Motor neuron (in vitro differentiated cells): ENCODE measurements around the gene LY6G5B. TPM values are rescaled to one million over a fixed set of nuclear protein-coding genes. Genes with fewer than 3 reads are reported as not detected.

ENCODE experiments used
- ATAC-seq, 8 experiments: fragments of 200-7000 bp; cut with Tn5 transposase; replicated peaks in 6 of 8; 2 replicates each; pipeline ENCODE4 v1.8.0; 2021; ENCODE audit warnings: mild to moderate bottlenecking in 8 of 8, moderate library complexity in 8 of 8
- H3K27ac ChIP-seq, 2 donors: fragments of 250-450 bp; sonication (Bioruptor Pico); 2 replicates each; pipeline ENCODE4 v1.9.0; 2021; ENCODE audit warnings: antibody characterized with exemption in 2 of 2, mild to moderate bottlenecking in 2 of 2, moderate library complexity in 1 of 2
- H3K4me1 ChIP-seq, 2 donors: fragments of 250-450 bp; sonication (Bioruptor Pico); replicated peaks in 1 of 2; 2 replicates each; pipeline ENCODE4 v1.6.1; 2021; ENCODE audit warnings: antibody characterized with exemption in 2 of 2, mild to moderate bottlenecking in 2 of 2, moderate library complexity in 1 of 2
- H3K4me3 ChIP-seq, 5 donors: fragments of 250-450 bp; sonication (Bioruptor Pico); 2 replicates each; pipeline ENCODE4 v1.9.0; 2021; ENCODE audit warnings: antibody characterized with exemption in 5 of 5, mild to moderate bottlenecking in 5 of 5, moderate library complexity in 4 of 5
- WGBS, 10 experiments: fragments of 450-650 bp; shearing (Covaris generic); methylation state at CpG; one replicate each; pipeline ENCODE4 v1.0.0; 2022; 5-methylcytosine and 5-hydroxymethylcytosine counted together
- in situ Hi-C, 9 experiments: fragments of 400-800 bp; cut with MboI; loops; one replicate each; pipeline ENCODE4 v1.15.0; 2021; ENCODE audit warnings: low sequenced_read_pairs in 9 of 9, low pct_unique_long_range_greater_than_20kb in 2 of 9; ENCODE audit not compliant: unreplicated experiment in 9 of 9
- total RNA-seq, 8 experiments: library from RNA; unstranded; fragments of 300-600 nt; gene quantifications; 2 replicates each; pipeline versions ENCODE4 v1.2.3 to v1.2.4, GENCODE V29; 2022

Gene LY6G5B
- total RNA-seq, 8 experiments from 2014 or later: 3.0 to 20.9 (median 6.3) TPM

GRCh38 chr6:31689249-31690110, 19.7 kb downstream of the LY6G5B start:
- no peaks in the 10 kb centered on the region for H3K4me1 ChIP-seq
- no peak overlapping the region for H3K4me3 ChIP-seq
- 40 to 100% (median 94%) methylated on average over 1 to 3 of the region's 11 CpGs; no CpG with 5 or more reads in 4 of the 10 experiments for WGBS, 10 experiments
- peak in 1 of 8 experiments; percentile 59 for ATAC-seq
- in situ Hi-C loops: loop anchor here in 1 of 9 experiments (25.0 kb wide), 1 partner anchor 273 kb away; the partner anchor contains the start of genes DXO, NELFE and SKIC2
- no peak overlapping the region for H3K27ac ChIP-seq

GRCh38 chr6:31690231-31691077, 20.7 kb downstream of the LY6G5B start:
- 20 to 95% (median 81%) methylated on average over 1 to 7 of the region's 10 CpGs; no CpG with 5 or more reads in 3 of the 10 experiments for WGBS, 10 experiments
- no peak overlapping the region for H3K4me3 ChIP-seq
- in situ Hi-C loops: loop anchor here in 1 of 9 experiments (25.0 kb wide), 1 partner anchor 272 kb away; the partner anchor contains the start of genes DXO, NELFE and SKIC2
- no peak overlapping the region for H3K27ac ChIP-seq
- H3K4me1 ChIP-seq: no peaks in the 10 kb centered on the region
- ATAC-seq: peak in 1 of 8 experiments; percentile 24

- no peak for ATAC-seq
- Histone ChIP-seq H3K4me3 (no peak overlapping the region), H3K4me1 (no peaks in the 10 kb centered on the region), H3K27ac (no peak overlapping the region)
- in situ Hi-C loops: loop anchor here in 1 of 9 experiments (25.0 kb wide), 1 partner anchor 271 kb away; the partner anchor contains the start of genes DXO, NELFE and SKIC2
- WGBS, 10 experiments: 67 to 100% (median 100%) methylated on average over 1 to 5 of the region's 6 CpGs; no CpG with 5 or more reads in 3 of the 10 experiments
Observed at GRCh38 chr6:31691078-31691463, 21.3 kb downstream of the LY6G5B start.

- in situ Hi-C loops: loop anchor here in 1 of 9 experiments (25.0 kb wide), 1 partner anchor 271 kb away; the partner anchor contains the start of genes DXO, NELFE and SKIC2
- Histone ChIP-seq H3K27ac (no peak overlapping the region), H3K4me1 (no peaks in the 10 kb centered on the region), H3K4me3 (no peak overlapping the region)
- ATAC-seq: no peak
- WGBS, 10 experiments: 100% methylated on average over 1 to 3 of the region's 12 CpGs; no CpG with 5 or more reads in 8 of the 10 experiments
Observed at GRCh38 chr6:31691564-31692108, 21.9 kb downstream of the LY6G5B start.

- H3K4me3 ChIP-seq: no peak overlapping the region
- 73 to 100% (median 90%) methylated on average over 1 to 3 of the region's 4 CpGs; no CpG with 5 or more reads in 2 of the 10 experiments for WGBS, 10 experiments
- ATAC-seq: no peak
- in situ Hi-C loops: loop anchor here in 1 of 9 experiments (25.0 kb wide), 1 partner anchor 270 kb away; the partner anchor contains the start of genes DXO, NELFE and SKIC2
- no peak overlapping the region for H3K27ac ChIP-seq
- H3K4me1 ChIP-seq: no peaks in the 10 kb centered on the region
Observed at GRCh38 chr6:31692353-31692752, 22.6 kb downstream of the LY6G5B start.

GRCh38 chr6:31692886-31693285, 23.1 kb downstream of the LY6G5B start:
- in situ Hi-C loops: loop anchor here in 1 of 9 experiments (25.0 kb wide), 1 partner anchor 269 kb away; the partner anchor contains the start of genes DXO, NELFE and SKIC2
- H3K27ac ChIP-seq: no peak overlapping the region
- 61 to 100% (median 86%) methylated on average over 1 to 7 of the region's 9 CpGs; no CpG with 5 or more reads in 1 of the 10 experiments for WGBS, 10 experiments
- no peak overlapping the region for H3K4me3 ChIP-seq
- no peaks in the 10 kb centered on the region for H3K4me1 ChIP-seq
- no peak for ATAC-seq

- WGBS, 10 experiments: 82 to 100% (median 92%) methylated on average over 1 to 3 of the region's 6 CpGs; no CpG with 5 or more reads in 4 of the 10 experiments
- Histone ChIP-seq H3K4me1 (no peaks in the 10 kb centered on the region), H3K27ac (no peak overlapping the region), H3K4me3 (no peak overlapping the region)
- in situ Hi-C loops: loop anchor here in 1 of 9 experiments (25.0 kb wide), 1 partner anchor 269 kb away; the partner anchor contains the start of genes DXO, NELFE and SKIC2
- ATAC-seq: no peak
Observed at GRCh38 chr6:31693535-31693934, 23.8 kb downstream of the LY6G5B start.

- H3K4me1 ChIP-seq: peaks cover 10% of the 10 kb centered on the region in 2 donors
- in situ Hi-C loops: loop anchor here in 1 of 9 experiments (25.0 kb wide), 1 partner anchor 265 kb away; the partner anchor contains the start of genes DXO, NELFE and SKIC2
- ATAC-seq: no peak
- 20 to 100% (median 73%) methylated on average over 1 to 3 of the region's 3 CpGs; no CpG with 5 or more reads in 5 of the 10 experiments for WGBS, 10 experiments
- no peak overlapping the region for H3K27ac ChIP-seq
- H3K4me3 ChIP-seq: no peak overlapping the region
Observed at GRCh38 chr6:31697555-31697954, 27.8 kb downstream of the LY6G5B start.

- Histone ChIP-seq H3K4me3 (no peak overlapping the region), H3K4me1 (peaks cover 10% of the 10 kb centered on the region in 2 donors), H3K27ac (no peak overlapping the region)
- no peak for ATAC-seq
- in situ Hi-C loops: no loop called here
- 81 to 100% (median 93%) methylated on average over 1 to 4 of the region's 5 CpGs; no CpG with 5 or more reads in 3 of the 10 experiments for WGBS, 10 experiments
Observed at GRCh38 chr6:31700740-31701401, 31.1 kb downstream of the LY6G5B start.

- in situ Hi-C loops: no loop called here
- Histone ChIP-seq H3K4me1 (peaks cover 10% of the 10 kb centered on the region in 2 donors), H3K4me3 (peak overlapping the region; percentile 67 to 93 (median 85)), H3K27ac (peak overlapping the region in 1 of 2 donors; percentile 95)
- ATAC-seq: peak in 4 of 8 experiments; percentile 3 to 31 (median 4)
- WGBS, 10 experiments: 0 to 56% (median 10%) methylated on average over 1 to 6 of the region's 7 CpGs
Observed at GRCh38 chr6:31701666-31702404, 32.1 kb downstream of the LY6G5B start.

GRCh38 chr6:31702405-31702818, 32.6 kb downstream of the LY6G5B start:
- Histone ChIP-seq H3K27ac (peak overlapping the region; percentile 92 to 95), H3K4me1 (peaks cover 10% of the 10 kb centered on the region in 2 donors), H3K4me3 (peak overlapping the region; percentile 67 to 93 (median 85))
- ATAC-seq: peak; percentile 2 to 18 (median 6)
- in situ Hi-C loops: no loop called here
- WGBS, 10 experiments: 0 to 7% (median 0%) methylated on average over 4 to 10 of the region's 10 CpGs
